A673 (cell line): ENCODE results near the gene CCDC191.

Source experiments
- CTCF ChIP-seq: fragments of 300-800, 200-600 bp; sonication (generic); conservative IDR thresholded peaks from 2 replicates; pipeline ENCODE4 v1.5.1; 2017; ENCODE audit warnings: low read depth, mild to moderate bottlenecking, antibody characterized with exemption, low read length, moderate library complexity, mixed read lengths
- EZH2 ChIP-seq: fragments of 200-600 bp; sonication (generic); IDR thresholded peaks from 2 replicates; pipeline ENCODE4 v1.6.1; 2017; ENCODE audit warnings: borderline replicate concordance, low read depth, mild to moderate bottlenecking, mixed read lengths, antibody characterized with exemption, low read length; ENCODE audit not compliant: poor library complexity, severe bottlenecking

DNA sequence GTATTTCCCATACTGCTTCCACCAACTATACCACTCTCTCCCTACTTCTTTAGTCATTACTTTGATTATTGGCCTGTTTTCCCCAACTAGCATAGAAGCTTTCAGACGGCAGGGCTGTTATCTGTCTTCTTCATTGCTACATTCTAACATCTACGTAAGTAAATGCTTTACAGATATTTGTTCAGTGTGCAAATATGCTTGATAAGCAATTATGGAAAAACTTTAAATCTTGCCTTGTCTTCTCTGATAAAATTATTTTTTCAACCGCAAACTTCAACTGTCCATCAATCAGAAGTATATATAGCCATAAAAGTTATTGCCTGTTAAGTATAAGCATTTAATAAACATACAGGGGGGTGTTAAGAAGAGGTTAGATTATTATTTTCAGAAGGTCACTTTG is 72.8 kb downstream of the CCDC191 start:
- TF ChIP-seq CTCF (no peak), EZH2 (no peak)
